Measurements from ENCODE around the gene KIAA1191. TPM values are rescaled to one million over a fixed set of nuclear protein-coding genes. Genes with fewer than 3 reads are reported as not detected.
"Not testable (repeated sequence)": the region's sequence is repeated elsewhere in the genome, so short reads cannot be mapped to it uniquely, and the experiment has no call there.

The KIAA1191 gene
- total RNA-seq, 1 experiment from 2014 or later, result 92.7 TPM

DNA sequence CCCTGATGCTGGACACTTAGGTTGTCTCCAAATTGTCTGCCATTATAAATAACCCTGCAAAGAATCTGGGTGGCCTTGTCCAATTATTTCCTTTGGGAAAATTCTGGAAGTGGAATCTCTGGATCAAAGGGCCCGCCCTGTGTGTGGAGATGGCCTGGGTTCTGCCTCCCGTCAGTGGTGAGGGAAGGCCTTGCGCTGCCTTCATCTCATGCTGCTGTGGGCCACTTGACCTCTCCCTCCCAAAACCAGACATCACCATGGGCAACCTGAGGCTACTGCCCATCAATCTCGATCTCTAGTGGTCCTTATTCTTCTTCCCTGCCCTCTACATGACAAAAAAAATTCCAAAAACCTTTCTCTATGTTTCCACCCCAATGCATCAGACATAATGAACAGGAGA lies 48.2 kb upstream of the KIAA1191 start (continued):
- no peak for TF ChIP-seq OVOL2 (CRISPR knock-in tag; IDR thresholded peaks at IDR 0.05; ENCODE audit: borderline replicate concordance)

DNA sequence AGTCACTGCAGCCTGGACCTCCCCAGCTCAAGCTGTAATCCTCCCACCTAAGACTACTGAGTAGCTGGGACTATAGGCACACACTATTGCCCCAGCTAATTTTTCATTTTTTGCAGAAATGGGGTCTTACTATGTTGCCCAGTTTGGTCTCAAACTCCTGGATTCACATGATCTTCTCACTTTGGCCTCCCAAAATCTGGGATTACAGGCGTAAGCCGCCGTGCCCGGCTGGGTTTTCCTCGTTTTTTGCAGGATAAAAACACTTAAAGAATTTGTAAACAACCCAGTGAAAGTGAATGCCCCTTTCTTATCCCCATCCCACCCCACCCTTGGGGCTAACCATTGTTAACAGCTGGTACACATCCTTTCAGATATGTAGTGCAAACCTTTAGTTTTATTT lies 47.0 kb upstream of the KIAA1191 start:
- ChIA-PET CTCF (interaction anchor here (0.7 to 4.7 kb wide), 3 partner anchors 40 to 157 kb away, joined by 3 to 30 read pairs (median 7); partner anchors contain the start of genes FAF2 and RNF44), POLR2A (no interaction called here)
- Mint-ChIP-seq H3K9me3 (no peaks in the 10 kb centered on the region), H3K4me1 (peaks cover 3% of the 10 kb centered on the region), H3K36me3 (no peaks in the 10 kb centered on the region), H3K27ac (no peak overlapping the region), H3K4me3 (no peak overlapping the region), H3K27me3 (ENCODE audit: low read depth) (no peaks in the 10 kb centered on the region)
- ATAC-seq, result no peak
- no peak for DNase-seq (ENCODE audit: low spot score)
- no peak for TF ChIP-seq MXD4 (CRISPR knock-in tag; IDR thresholded peaks at IDR 0.05; ENCODE audit: borderline replicate concordance)
- TF ChIP-seq ESRRA (CRISPR knock-in tag; IDR thresholded peaks at IDR 0.05; ENCODE audit: borderline replicate concordance), result no peak
- TF ChIP-seq RORB (CRISPR knock-in tag; IDR thresholded peaks at IDR 0.05), result no peak
- TF ChIP-seq, protein P1, sequence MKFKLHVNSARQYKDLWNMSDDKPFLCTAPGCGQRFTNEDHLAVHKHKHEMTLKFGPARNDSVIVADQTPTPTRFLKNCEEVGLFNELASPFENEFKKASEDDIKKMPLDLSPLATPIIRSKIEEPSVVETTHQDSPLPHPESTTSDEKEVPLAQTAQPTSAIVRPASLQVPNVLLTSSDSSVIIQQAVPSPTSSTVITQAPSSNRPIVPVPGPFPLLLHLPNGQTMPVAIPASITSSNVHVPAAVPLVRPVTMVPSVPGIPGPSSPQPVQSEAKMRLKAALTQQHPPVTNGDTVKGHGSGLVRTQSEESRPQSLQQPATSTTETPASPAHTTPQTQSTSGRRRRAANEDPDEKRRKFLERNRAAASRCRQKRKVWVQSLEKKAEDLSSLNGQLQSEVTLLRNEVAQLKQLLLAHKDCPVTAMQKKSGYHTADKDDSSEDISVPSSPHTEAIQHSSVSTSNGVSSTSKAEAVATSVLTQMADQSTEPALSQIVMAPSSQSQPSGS (CRISPR knock-in tag; IDR thresholded peaks at IDR 0.05; ENCODE audit: borderline replicate concordance, low read depth), result no peak
- no peak for TF ChIP-seq SP1 (CRISPR knock-in tag; conservative IDR thresholded peaks at IDR 0.05)
- no peak for TF ChIP-seq AR (CRISPR knock-in tag; IDR thresholded peaks at IDR 0.05)
- TF ChIP-seq GTF2I (CRISPR knock-in tag; conservative IDR thresholded peaks at IDR 0.05), result no peak
- TF ChIP-seq CREM (CRISPR knock-in tag; IDR thresholded peaks at IDR 0.05), result no peak
- no peak for TF ChIP-seq ELF4 (CRISPR knock-in tag; IDR thresholded peaks at IDR 0.05; ENCODE audit: low read depth)
- TF ChIP-seq, protein P2, sequence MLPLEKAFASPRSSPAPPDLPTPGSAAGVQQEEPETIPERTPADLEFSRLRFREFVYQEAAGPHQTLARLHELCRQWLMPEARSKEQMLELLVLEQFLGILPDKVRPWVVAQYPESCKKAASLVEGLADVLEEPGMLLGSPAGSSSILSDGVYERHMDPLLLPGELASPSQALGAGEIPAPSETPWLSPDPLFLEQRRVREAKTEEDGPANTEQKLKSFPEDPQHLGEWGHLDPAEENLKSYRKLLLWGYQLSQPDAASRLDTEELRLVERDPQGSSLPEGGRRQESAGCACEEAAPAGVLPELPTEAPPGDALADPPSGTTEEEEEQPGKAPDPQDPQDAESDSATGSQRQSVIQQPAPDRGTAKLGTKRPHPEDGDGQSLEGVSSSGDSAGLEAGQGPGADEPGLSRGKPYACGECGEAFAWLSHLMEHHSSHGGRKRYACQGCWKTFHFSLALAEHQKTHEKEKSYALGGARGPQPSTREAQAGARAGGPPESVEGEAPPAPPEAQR (CRISPR knock-in tag; IDR thresholded peaks at IDR 0.05), result no peak
- no peak for TF ChIP-seq MYBL2 (CRISPR knock-in tag; IDR thresholded peaks at IDR 0.05)
- TF ChIP-seq HMGA2 (CRISPR knock-in tag; IDR thresholded peaks at IDR 0.05), result no peak
- TF ChIP-seq NFATC4 (CRISPR knock-in tag; IDR thresholded peaks at IDR 0.05), result no peak
- no peak for TF ChIP-seq ETV6 (CRISPR knock-in tag; IDR thresholded peaks at IDR 0.05)
- TF ChIP-seq AFF4 (CRISPR knock-in tag; IDR thresholded peaks at IDR 0.05; ENCODE audit: borderline replicate concordance), result no peak
- TF ChIP-seq E2F1 (CRISPR knock-in tag; IDR thresholded peaks at IDR 0.05), result no peak
- no peak for TF ChIP-seq PRRX2 (CRISPR knock-in tag; IDR thresholded peaks at IDR 0.05)
- no peak for TF ChIP-seq ZBTB43 (CRISPR knock-in tag; IDR thresholded peaks at IDR 0.05)

DNA sequence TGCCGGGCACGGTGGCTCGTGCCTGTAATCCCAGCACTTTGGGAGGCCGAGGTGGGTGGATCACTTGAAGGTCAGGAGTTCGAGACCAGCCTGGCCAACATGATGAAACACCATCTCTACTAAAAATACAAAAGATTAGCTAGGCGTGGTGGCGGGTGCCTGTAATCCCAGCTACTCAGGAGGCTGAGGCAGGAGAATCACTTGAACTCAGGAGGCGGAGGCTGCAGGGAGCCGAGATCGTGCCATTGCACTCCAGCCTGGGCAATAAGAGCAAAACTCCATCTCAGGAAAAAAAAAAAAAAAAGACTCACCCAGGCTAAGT lies 46.6 kb upstream of the KIAA1191 start:
- H3K4me1 Mint-ChIP-seq; ATAC-seq; H3K36me3 Mint-ChIP-seq; H3K4me3 Mint-ChIP-seq; DNase-seq (ENCODE audit: low spot score); H3K27me3 Mint-ChIP-seq (ENCODE audit: low read depth); POLR2A ChIA-PET; H3K9me3 Mint-ChIP-seq; H3K27ac Mint-ChIP-seq: not testable (repeated sequence)
- CTCF ChIA-PET, result interaction anchor here (4.7 kb wide), 1 partner anchor 40 kb away, joined by 30 read pairs; the partner anchor contains the start of gene FAF2

Data from WTC11 (cell line).